ENCODE data around the gene IQGAP1. TPM values are rescaled to one million over a fixed set of nuclear protein-coding genes. Genes with fewer than 3 reads are reported as not detected.

The IQGAP1 gene
- total RNA-seq, 1 experiment from 2014 or later, result 72.4 TPM

- H3K9ac ChIP-seq (ENCODE audit: extremely low read depth, insufficient read length, low read length), result no peak overlapping the region
- H3K4me1 ChIP-seq (ENCODE audit: insufficient read depth, low read length), result peaks cover 7% of the 10 kb centered on the region; the same call in 1 of the 2 replicates
- no peaks in the 10 kb centered on the region for H3K9me3 ChIP-seq (ENCODE audit: control insufficient read depth, low read depth, low read length)
- H2AK5ac ChIP-seq (ENCODE audit: insufficient read length, low read length), result no peak overlapping the region
- no peaks in the 10 kb centered on the region for H3K23me2 ChIP-seq (ENCODE audit: insufficient read length, low read depth, low read length, poor library complexity, severe bottlenecking)
- no peaks in the 10 kb centered on the region for H3K9me3 Mint-ChIP-seq
- H3K4me3 Mint-ChIP-seq, result no peak overlapping the region
- H3K27me3 ChIP-seq (ENCODE audit: insufficient read depth, low read length), result no peaks in the 10 kb centered on the region
- peaks cover 12% of the 10 kb centered on the region; the same call in 1 of the 2 replicates for H3K79me2 ChIP-seq (ENCODE audit: insufficient read depth, low read length)
- no peak overlapping the region for H3T11ph ChIP-seq (ENCODE audit: low read length)
- no peak overlapping the region for H2BK5ac ChIP-seq (ENCODE audit: insufficient read length, low read length)
- no peak overlapping the region for H2AFZ ChIP-seq (ENCODE audit: low read length)
- no peak overlapping the region for H4K8ac ChIP-seq (replicated peaks; ENCODE audit: insufficient read length, low read depth, low read length)
- H4K5ac ChIP-seq (ENCODE audit: insufficient read length, low read depth, low read length), result no peak overlapping the region
- H3K27me3 Mint-ChIP-seq (ENCODE audit: low read depth), result no peaks in the 10 kb centered on the region
- H3K4me1 Mint-ChIP-seq, result peaks cover 26 to 29% of the 10 kb centered on the region in 2 experiments
- H3K79me1 ChIP-seq (ENCODE audit: insufficient read depth, low read depth, low read length, poor library complexity, severe bottlenecking), result peaks cover 14% of the 10 kb centered on the region
- no peak overlapping the region for H2BK12ac ChIP-seq (ENCODE audit: insufficient read length, low read depth, low read length)
- DNase-seq, result no peak
- no peak overlapping the region for H3K4me2 ChIP-seq (ENCODE audit: insufficient read depth, insufficient read length, low read length)
- TF ChIP-seq CTCF (conservative IDR thresholded peaks at IDR 0.05), result no peak
- H4K91ac ChIP-seq (ENCODE audit: insufficient read length, low read depth, low read length), result no peak overlapping the region
- H3K23ac ChIP-seq (ENCODE audit: insufficient read length, low read depth, low read length), result no peak overlapping the region
- no peak overlapping the region for H2BK120ac ChIP-seq (ENCODE audit: low read depth, low read length, poor library complexity, severe bottlenecking)
- no peak overlapping the region; the same call in 1 of the 2 replicates for H2BK15ac ChIP-seq (ENCODE audit: low read depth, low read length)
- H3K18ac ChIP-seq (ENCODE audit: insufficient read length, low read depth, low read length), result no peak overlapping the region
- no peak overlapping the region for H3K27ac Mint-ChIP-seq
- H3K4ac ChIP-seq (ENCODE audit: low read depth, low read length), result no peak overlapping the region
- H2BK20ac ChIP-seq (ENCODE audit: low read depth, low read length, poor library complexity, severe bottlenecking), result no peak overlapping the region
- H3K14ac ChIP-seq (ENCODE audit: insufficient read depth, low read length), result no peak overlapping the region
- peaks cover 5 to 10% (median 6%) of the 10 kb centered on the region in 3 experiments; a peak in 4 of 7 replicates for H3K36me3 Mint-ChIP-seq (ENCODE audit: insufficient read depth in 1 of 3, low read depth in 3 of 3)
- H4K20me1 ChIP-seq (ENCODE audit: control insufficient read depth, insufficient read depth, insufficient read length), result no peaks in the 10 kb centered on the region
- H3K56ac ChIP-seq (ENCODE audit: insufficient read length, low read depth, low read length), result no peak overlapping the region
- WGBS (ENCODE audit: extremely low coverage, insufficient read length, low lambda C conversion rate), result no CpG with 5 or more reads among the region's 3 CpGs
- H3K27ac ChIP-seq (ENCODE audit: insufficient read length, low read depth, low read length), result no peak overlapping the region
Measured at GRCh38 chr15:90422936-90423335, 34.9 kb downstream of the IQGAP1 start.

Data from H9 (cell line).